ENCODE results near the gene PDIA6.

DNA sequence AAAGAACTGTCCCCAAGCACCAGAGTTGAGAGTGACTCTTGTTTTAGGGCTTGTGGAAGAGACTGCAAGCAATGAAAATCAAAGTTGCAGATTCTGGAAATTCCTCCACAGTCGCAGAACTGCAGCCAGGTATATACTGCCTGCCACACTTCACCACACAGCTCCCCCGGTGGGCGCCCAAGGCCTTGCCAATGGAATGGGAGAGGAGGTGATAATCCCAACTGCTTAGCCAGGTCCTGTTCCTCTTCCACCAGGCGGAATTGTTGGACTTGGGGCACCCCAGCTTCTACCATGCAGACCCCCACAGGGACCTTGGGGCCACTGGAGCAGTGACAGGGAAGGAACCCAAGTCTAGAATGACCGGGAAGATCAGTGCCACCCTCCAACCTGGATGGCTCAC lies 4.8 kb upstream of the PDIA6 start:
- TF ChIP-seq, protein P1, sequence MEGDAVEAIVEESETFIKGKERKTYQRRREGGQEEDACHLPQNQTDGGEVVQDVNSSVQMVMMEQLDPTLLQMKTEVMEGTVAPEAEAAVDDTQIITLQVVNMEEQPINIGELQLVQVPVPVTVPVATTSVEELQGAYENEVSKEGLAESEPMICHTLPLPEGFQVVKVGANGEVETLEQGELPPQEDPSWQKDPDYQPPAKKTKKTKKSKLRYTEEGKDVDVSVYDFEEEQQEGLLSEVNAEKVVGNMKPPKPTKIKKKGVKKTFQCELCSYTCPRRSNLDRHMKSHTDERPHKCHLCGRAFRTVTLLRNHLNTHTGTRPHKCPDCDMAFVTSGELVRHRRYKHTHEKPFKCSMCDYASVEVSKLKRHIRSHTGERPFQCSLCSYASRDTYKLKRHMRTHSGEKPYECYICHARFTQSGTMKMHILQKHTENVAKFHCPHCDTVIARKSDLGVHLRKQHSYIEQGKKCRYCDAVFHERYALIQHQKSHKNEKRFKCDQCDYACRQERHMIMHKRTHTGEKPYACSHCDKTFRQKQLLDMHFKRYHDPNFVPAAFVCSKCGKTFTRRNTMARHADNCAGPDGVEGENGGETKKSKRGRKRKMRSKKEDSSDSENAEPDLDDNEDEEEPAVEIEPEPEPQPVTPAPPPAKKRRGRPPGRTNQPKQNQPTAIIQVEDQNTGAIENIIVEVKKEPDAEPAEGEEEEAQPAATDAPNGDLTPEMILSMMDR (IDR thresholded peaks at IDR 0.05) = no peak
- TF ChIP-seq POLR2A (IDR thresholded peaks at IDR 0.05) = no peak
- TF ChIP-seq POLR2AphosphoS5 (IDR thresholded peaks at IDR 0.05) = no peak
